Measurements from ENCODE around the gene TVP23A.
"Not testable (repeated sequence)": the region's sequence is repeated elsewhere in the genome, so short reads cannot be mapped to it uniquely, and the experiment has no call there.

The TVP23A gene

DNA sequence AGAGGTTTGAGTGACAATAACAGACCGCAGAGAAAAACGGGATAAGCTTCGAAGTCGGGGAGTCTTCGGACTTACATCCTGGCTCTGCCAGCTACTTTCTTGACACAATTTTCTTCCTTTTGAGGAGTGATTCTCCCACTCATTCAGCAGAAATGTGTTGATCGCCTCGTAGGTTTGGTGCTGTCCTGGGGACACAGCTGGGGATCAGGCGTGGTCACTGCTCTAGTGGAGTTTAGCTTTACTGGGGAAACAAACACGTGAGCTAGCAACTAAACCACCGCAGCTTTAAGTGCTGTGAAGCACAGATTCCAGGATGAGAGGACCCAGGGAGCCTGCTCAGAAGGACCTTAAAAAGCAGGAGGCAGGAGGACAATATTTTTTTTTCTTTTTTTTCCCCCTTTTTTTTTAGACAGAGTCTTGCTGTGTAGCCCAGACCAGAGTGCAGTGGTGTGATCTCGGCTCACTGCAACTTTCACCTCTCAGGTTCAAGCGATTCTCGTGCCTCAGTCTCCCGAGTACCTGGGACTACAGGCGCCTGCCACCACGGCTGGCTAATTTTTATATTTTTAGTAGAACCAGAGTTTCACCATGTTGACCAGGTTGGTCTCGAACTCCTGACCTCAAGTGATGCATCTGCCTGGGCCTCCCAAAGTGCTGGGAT is 74.1 kb downstream of the TVP23A start:
- no peak for DNase-seq

DNA sequence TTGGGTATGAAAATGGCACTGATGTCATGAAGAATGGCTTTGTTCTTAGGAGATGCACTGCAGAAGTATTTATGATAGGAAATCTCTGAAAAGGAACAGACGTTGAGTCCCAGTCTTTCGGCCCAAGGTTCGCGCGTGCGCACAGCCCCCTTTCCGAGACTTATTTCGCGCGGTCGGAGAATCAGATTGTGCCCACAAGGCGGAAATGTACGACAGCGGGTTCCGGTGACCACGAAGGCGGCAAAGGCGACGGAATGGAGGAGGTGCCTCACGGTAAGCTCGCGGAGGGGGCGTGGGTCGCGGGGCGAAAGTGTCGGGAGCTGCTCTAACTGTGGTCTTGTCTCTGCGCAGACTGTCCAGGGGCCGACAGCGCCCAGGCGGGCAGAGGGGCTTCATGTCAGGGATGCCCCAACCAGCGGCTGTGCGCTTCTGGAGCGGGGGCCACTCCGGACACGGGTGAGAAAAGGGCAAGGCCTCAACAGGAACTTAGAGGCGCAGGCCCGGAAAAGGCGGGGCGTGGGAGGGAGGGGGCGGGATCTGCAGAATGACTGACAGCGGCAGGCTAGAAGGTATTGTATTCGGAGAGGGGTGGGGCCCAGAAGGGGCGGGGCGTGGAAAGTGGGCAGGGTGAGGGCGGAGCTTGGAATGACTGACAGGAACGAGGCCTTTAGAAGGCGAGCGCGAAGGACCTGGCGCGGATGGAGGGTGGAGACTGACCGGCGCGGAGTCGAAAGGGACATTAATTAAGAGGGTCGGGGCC is 74.8 kb downstream of the TVP23A start, which contains the start of gene NUBP1:
Gene NUBP1 (plus strand): TSS at position 233 of the 760 bp plus-strand sequence. CDS start 22 bp downstream, at position 255.
- peak; percentile 100 for DNase-seq

DNA sequence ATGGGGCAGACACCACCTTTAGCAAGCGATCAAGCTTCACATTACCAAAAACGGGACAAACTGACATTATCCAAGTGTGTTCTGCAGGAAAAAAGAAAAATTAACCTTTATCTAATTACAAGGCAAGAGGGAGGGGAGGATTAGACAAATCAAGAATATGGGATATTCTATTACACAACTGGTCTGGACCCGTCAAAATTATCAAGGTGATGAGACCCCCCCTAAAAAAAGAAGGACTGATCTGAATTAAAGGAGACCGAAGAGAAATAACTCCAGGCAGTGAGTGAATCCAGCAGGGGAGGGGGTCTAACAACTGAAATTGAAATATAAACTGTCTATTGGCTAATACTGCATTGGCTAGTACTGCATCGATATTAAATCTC is 75.4 kb downstream of the TVP23A start:
- no peak for DNase-seq

DNA sequence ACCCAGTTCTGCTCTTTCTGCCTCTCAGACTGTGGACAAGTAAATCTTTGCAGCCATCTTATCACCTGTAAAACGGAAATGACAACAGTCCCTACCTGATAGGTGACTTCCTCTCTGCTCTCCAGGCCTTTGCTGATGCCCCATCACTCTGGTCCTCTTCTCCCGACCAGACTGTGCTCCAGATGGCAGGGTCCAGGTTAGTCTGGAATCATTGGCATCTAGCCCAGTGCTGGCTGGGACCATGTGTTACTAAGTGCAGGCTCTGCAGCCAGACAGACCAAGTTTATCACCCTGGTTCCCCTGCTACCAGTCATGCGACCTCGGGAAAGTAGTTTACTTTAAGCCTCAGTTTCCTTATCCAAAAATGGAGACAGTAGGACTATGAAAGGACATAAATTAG is 76.8 kb downstream of the TVP23A start:
- no peak for DNase-seq

DNA sequence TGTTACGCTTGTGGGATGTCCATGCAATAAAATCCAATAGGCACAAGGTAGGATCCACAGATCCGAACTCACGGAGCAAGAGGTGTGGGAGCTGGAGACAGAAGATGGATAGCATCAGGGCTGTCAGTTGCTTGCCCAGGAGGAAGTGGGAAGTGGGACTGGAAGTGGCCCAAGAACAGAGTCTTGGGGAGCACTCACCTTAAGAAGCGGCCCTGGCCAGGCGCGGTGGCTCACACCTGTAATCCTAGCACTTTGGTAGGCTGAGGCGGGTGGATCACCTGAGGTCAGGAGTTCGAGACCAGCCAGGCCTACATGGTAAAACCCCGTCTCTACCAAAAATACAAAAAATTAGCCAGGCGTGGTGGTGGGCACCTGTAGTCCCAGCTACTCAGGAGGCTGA is 77.3 kb downstream of the TVP23A start:
- not testable (repeated sequence) for DNase-seq

DNA sequence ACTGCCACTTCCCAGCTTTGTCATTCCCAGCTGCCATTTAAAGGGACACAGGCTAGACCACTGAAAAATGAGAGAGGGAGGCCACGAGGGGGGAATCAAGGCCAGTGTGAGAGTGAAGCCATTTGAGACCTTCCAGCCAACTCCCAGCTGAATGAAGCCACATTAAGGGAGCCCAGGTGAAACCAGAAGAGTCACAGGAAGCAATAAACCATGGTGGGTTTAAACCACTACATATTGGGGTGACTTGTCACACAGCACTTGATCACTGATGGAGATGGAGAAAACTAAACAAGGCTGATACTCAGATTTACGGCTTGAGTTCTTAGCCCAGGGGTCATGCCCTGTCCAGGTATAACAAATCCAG is 77.8 kb downstream of the TVP23A start:
- no peak for DNase-seq

DNA sequence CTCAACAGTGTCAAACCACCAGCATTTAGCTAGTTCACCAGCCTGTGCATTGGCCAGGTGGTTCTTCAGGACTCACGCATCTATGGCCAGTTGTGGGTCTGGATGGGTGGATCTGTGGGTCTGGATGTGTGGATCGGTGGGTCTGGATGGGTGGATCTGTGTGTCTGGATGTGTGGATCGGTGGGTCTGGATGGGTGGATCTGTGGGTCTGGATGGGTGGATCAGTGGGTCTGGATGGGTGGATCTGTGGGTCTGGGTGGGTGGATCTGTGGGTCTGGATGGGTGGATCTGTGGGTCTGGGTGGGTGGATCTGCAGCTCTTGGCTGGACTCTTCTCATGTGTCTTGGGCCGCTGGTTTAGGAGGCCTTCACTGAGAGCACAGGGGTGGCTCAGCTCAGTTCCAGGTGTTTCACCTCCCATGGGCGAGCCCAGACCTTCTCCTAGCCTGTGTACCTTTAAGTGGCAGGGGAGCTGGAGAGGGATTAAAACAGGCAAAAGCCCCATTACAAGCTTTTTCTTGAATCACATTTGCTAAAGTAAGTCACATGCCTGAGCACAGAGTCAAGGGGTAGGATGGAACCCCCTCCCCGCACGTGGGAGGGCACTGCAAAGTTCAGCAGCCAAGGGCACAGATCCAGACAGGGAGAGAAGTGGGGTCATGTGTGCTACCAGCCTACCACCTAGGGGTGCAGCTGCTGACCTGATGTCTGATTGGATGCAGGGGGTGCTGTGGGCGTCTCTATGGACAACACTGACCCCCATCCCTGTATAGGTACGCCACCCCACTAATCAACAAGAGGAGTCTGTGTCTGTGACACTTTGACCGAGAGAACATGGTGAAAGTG is 78.4 kb downstream of the TVP23A start:
- DNase-seq: no peak

DNA sequence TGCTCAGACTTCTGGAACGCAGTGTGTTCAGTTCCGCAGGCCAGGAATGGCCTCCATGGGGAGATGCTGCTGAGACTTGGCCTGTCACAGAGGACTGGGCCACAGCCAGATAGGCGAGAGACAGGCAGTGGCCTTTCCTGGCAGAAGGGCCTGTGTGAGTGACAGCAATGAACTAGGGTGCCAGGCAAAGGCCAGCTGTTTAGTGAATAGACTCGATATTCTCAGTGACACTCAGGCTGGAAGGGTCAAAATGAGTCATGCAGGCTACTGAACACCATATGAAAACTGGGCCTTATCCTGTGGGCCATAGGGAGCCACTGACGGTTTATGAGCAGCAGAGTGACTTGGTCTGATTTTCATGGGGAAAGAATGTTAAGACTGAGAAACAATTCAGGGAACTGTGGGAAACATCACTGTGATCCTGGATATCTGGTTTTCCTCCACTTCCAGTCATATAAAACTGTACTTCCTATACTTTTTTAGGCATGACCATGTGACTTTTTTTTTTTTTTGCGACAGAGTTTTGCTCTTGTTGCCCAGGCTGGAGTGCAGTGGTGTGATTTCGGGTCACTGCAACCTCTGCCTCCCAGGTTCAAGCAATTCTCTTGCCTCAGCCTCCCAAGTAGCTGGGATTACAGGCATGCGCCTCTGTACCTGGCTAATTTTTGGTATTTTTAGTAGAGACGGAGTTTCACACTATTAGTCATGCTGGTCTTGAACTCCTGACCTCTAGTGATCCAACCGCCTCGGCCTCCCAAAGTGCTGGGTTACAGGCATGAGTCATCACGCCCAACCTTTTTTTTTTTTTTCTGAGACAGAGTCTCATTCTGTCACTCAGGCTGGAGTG is 80.1 kb downstream of the TVP23A start:
- peak; percentile 72 for DNase-seq

DNA sequence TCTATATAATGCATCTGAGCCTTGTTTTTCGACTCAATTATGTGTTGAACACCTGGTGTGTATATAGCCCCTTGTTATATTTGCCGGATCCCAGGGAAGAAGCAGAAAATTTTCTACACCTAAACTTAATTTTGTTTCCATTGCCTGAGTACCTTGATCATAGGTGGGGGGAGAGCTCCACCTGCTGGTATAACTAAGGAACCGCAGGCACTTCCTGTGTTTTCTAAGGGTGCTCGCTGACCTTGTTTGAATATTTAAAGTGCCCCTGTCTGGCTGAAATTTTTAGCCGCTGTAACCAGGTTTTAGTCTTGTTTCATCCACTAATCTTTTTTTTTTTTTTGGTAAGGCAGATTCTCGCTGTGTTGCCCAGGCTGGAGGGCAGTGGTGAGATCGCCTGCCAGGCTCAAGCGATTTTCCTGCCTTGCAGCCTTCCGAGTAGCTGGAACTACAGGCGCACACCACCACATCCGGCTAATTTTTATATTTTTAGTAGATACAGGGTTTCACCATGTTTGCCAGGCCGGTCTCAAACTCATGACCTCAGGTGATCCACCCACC is 81.4 kb downstream of the TVP23A start:
- peak; percentile 75 for DNase-seq

DNA sequence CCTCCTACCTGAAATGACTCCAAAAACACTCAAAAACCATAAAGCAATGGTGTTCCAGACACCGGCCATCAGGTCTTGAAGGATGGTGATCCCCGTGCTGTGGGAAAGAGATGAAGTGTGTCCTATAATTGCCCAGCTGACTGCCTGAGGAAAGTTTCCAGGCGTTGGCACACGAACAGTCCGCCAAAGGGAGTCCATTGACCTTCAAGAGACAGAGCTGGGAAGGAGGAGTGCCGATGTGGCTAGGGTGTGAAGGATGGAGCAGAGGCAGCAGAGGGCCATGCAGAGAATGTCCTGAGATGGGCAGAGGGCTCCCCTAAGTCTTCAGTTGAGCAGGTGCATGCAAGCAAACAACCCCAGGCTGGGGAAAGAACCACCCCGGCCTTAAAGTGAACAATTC is 86.8 kb downstream of the TVP23A start:
- no peak for DNase-seq

DNA sequence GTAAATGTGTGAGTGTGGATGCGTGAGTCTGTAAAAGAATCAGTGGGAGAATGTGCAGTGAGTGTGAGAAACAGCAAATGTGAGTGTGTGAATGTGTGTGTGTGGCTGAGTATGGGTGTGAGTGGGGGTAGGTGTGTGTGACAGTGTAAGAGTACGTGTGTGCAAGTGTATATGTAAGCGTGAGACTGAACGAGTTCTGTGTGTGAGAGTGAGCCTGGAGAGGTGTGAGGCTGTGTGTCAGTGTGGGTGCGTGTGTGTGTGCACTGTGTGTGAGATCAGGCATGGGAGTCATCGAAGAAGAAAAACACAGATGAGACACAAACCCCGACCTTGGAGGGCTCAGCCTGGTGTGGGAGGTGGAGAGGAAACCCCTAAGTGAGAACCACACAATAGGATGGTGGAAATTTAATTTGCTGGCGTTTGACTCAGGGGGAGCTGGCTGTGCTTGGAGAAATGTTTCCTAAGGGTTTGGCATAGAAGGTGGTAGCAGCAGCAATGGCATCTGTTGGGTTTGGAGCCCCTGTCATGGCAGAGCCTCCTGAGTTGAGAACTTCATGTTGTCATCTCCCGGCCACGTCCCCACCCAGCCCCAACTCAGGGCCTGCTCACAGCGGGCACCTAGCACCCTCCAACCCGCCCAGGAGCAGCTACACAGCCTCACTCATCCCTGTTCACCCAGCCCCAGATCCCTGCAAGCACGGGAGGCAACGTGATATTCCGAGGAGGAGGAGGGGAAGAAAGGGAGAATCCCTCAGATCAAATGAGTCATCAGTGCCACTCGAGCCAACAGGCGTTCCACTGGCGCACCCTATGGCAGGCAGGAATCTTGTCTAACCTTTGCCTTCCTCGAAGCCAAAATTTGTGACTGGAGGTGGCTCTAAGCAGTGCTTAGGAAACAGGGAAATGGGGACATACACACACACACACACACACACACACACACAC is 89.2 kb downstream of the TVP23A start:
- no peak for DNase-seq

DNA sequence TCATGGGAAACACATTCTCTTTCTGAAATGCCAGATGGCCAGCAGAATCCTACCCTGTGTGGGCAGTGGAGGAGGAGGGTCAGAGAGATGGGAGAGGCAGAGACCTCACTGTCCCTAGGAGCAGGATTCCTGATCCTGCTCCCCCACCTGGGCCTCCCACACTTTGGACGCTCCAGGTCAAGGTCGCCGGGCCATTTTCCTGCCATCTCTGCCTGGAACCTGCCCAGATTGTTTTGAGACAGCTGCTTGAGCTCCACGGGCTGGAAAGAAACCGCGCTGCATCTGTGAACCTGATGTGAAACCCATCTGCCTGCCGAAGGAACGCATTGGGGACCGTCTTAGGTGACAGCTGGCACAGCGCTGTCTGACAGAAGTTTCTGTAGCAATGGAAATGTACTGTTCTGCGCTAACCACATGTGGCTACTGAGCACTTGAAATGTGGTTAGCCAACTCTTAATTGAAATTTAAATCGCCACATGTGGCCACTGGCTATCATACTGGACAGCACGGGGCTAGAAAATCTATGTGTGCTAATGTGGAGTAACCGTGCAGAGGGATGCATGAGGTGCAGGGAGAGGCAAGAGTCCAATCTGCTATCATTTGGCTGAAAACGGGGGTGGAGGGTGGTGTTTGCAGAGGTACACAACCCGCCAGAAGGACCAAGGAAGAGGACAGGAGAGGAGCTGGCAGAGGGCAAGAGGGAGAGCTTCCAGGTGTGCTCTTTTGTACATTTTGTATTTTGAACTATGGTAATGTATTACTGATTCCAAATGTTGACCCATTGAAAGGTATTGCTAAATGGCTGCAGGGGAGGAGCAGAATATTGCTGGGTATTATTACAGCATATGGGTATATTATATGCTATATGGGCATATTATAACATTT is 90.3 kb downstream of the TVP23A start:
- DNase-seq: no peak
